Heart left ventricle (tissue), 16 donors: Measurements from ENCODE around the gene ARID3A. TPM values are rescaled to one million over a fixed set of nuclear protein-coding genes. Genes with fewer than 3 reads are reported as not detected.

Experiments
- ATAC-seq, 4 donors: fragments of 200-7000 bp; cut with Tn5 transposase; one replicate each; pipeline ENCODE4 v1.9.1; 2020 to 2022; ENCODE audit warnings: moderate library complexity in 4 of 4, mild to moderate bottlenecking in 3 of 4, moderate number of reproducible peaks in 1 of 4
- DNase-seq, 5 donors: peaks; one replicate each; pipeline ENCODE4 v3.0.0-alpha.2; 2020
- H3K27ac ChIP-seq, 12 donors: fragments of 200-600 bp; sonication (generic) in 4 of 12; one replicate each; pipeline versions ENCODE4 v1.5.0 to v1.8.0; 2016 to 2022; ENCODE audit warnings: mild to moderate bottlenecking in 2 of 12
- H3K27me3 ChIP-seq, 9 donors: fragments of 200-600 bp; sonication (generic) in 2 of 9; one replicate each; pipeline versions ENCODE4 v1.5.1 to v1.8.0; 2016 to 2022; ENCODE audit warnings: mild to moderate bottlenecking in 3 of 9
- H3K36me3 ChIP-seq, 9 donors: fragments of 200-600 bp; sonication (generic) in 2 of 9; one replicate each; pipeline versions ENCODE4 v1.5.0 to v1.8.0; 2018 to 2022; ENCODE audit warnings: mild to moderate bottlenecking in 2 of 9
- H3K4me1 ChIP-seq, 12 donors: fragments of 200-600 bp; sonication (generic) in 4 of 12; one replicate each; pipeline versions ENCODE4 v1.5.0 to v1.8.0; 2016 to 2022; ENCODE audit warnings: mild to moderate bottlenecking in 3 of 12
- H3K4me3 ChIP-seq, 12 donors: fragments of 200-600 bp; sonication (generic) in 4 of 12; one replicate each; pipeline versions ENCODE4 v1.5.0 to v1.8.0; 2017 to 2022; ENCODE audit warnings: mild to moderate bottlenecking in 9 of 12, moderate library complexity in 4 of 12
- H3K9me3 ChIP-seq, 12 donors: fragments of 200-600 bp; sonication (generic) in 4 of 12; one replicate each; pipeline versions ENCODE4 v1.5.0 to v1.8.0; 2016 to 2022; ENCODE audit warnings: mild to moderate bottlenecking in 1 of 12
- POLR2A ChIP-seq, 2 donors: fragments of 450-650 bp; IDR thresholded peaks; one replicate each; pipeline ENCODE4 v1.6.1; 2017; ENCODE audit warnings: antibody characterized with exemption in 2 of 2, mild to moderate bottlenecking in 2 of 2, moderate library complexity in 2 of 2
- WGBS, 4 donors: extraction: QIAGEN DNeasy Blood & Tissue Kit in 2 of 4; methylation state at CpG; one replicate each; pipeline versions ENCODE4 v1.1.5 to v1.1.7; 2013 to 2018; 5-methylcytosine and 5-hydroxymethylcytosine counted together
- intact Hi-C, 10 donors: fragments of 100-400 bp; cut with DNase I; formaldehyde crosslinking; loops; one replicate each; pipeline versions ENCODE4 v1.11.1 to v1.14.2; 2022
- polyA plus RNA-seq, 2 donors: library from polyadenylated mRNA; stranded (reverse); fragments of 200-250 nt; gene quantifications; one replicate each; pipeline ENCODE4 v1.2.3, GENCODE V29; 2013
- total RNA-seq, 9 donors: library from RNA; depleted of rRNA in 2 of 9; stranded (reverse); fragments of >200 nt in 2 of 9; fragmentation: NEBNext Ultra II Directional in 3 of 9; extraction: Animal tissue kit (Norgen Biotek cat#: 25700) in 3 of 9; gene quantifications; one replicate each; pipeline versions ENCODE4 v1.1.0 to v1.2.4, GENCODE V29; 2016 to 2023
- TF ChIP-seq, protein P1 (sequence below), 12 donors: fragments of 200-600 bp; sonication (generic) in 4 of 12; IDR thresholded peaks; one replicate each; pipeline versions ENCODE4 v1.5.0 to v1.8.0; 2018 to 2022; ENCODE audit warnings: antibody characterized with exemption in 12 of 12, mild to moderate bottlenecking in 5 of 12
- donor health status: ischemic (EF 13 %, LVEDD 7.1; RV severe dilation, severe dysfunction).
- donor health status: healthy with polysubstance abuse.
- donor health status: DM: no; HTN: yes; CAD: no.
- donor health status: DM: no; HTN: no; CAD: no.
- donor health status: ischemic (EF 25% LVEDD 6.9; RV normal size, moderate dysfunction).
- donor health status: ischemic (EF 25% LVEDD 5.7; RV mildly dilated, moderate dysfunction).
- donor health status: healthy.
- donor health status: DM: yes; HTN: yes; CAD: no.
- donor health status: ischemic (EF 35%, LVEDD 5.7; RV mildly dilated, moderate dysfunction).
- donor health status: nonischemic (EF 11% LVEDD 7.7; RV severe dilation, severe dysfunction).
- donor health status: DM: yes; HTN: yes; CAD: no.
- donor health status: PGD.
- donor health status: ischemic (EF 29% LVEDD 5.4; RV normal size, mild dysfunction).
- donor health status: nonischemic (EF 23%, LVEDD 6.1; RV moderate dilation, normal function).

Gene ARID3A
- total and polyA plus RNA-seq, 11 donors = 1.9 to 15.7 (median 5.8) TPM

DNA sequence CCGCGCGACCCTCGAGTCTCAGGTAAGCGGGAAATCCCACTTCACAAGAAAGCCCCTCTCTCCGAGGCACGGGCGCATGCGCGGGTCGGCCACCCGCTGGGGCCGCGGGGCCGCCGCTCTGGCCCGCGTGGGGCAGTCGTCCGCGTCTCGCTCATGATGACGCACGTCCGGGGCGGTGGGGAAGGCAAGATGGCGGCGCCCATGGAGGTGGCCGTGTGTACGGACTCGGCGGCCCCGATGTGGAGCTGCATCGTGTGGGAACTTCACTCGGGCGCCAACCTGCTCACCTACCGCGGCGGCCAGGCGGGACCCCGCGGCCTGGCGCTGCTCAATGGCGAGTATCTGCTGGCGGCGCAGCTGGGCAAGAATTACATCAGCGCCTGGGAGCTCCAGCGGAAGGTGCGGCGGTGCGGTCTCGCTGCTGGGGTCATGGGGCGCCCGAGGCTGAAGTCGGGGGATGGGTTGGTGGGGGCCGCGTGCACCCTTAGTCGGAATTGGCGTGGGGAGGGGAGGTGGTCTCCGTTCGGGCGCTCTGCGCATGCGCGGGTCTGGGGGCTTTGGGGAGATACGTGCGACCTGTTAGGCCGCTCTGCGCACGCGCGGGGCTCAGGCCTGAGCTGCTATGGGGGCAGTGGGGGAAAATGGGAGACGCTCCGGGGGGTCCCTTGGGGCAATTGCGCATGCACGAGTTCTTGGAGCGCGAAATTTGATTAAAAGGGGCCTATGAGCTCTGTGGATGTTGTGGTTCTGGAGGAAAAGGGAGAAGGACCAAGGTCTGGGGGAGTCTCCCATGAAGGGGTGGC lies 58.5 kb downstream of the ARID3A start, which contains the start of gene WDR18:
Gene WDR18 (plus strand): TSS at position 181 of the 803 bp plus-strand sequence. CDS start 9 bp downstream, at position 190.
- 0 to 1% (median 1%) methylated on average over 23 to 78 of the region's 78 CpGs for WGBS, 4 donors
- H3K36me3 ChIP-seq = peaks cover 0 to 29% (median 10%) of the 10 kb centered on the region in 9 donors
- H3K4me1 ChIP-seq = peaks cover 3 to 38% (median 19%) of the 10 kb centered on the region in 12 donors
- intact Hi-C loops = loop anchor here in 9 of 10 donors (1.0 to 10.0 kb wide), 8 partner anchors 36 to 217 kb away; partner anchors contain the start of genes CFD (in 2 of the 9), RNU6-2 (in 1 of the 9) and TMEM259 (in 1 of the 9)
- H3K9me3 ChIP-seq = no peaks in the 10 kb centered on the region
- peak within 1 kb of the TSS; percentile 80 to 100 (median 91) for H3K4me3 ChIP-seq
- peak; percentile 87 to 97 (median 96) for ATAC-seq
- H3K27ac ChIP-seq = peak within 1 kb of the TSS; percentile 67 to 92 (median 86)
- H3K27me3 ChIP-seq = no peaks in the 10 kb centered on the region
- peak in 1 of 2 donors; percentile 57 for TF ChIP-seq POLR2A (IDR thresholded peaks at IDR 0.05)
- TF ChIP-seq, protein P1, sequence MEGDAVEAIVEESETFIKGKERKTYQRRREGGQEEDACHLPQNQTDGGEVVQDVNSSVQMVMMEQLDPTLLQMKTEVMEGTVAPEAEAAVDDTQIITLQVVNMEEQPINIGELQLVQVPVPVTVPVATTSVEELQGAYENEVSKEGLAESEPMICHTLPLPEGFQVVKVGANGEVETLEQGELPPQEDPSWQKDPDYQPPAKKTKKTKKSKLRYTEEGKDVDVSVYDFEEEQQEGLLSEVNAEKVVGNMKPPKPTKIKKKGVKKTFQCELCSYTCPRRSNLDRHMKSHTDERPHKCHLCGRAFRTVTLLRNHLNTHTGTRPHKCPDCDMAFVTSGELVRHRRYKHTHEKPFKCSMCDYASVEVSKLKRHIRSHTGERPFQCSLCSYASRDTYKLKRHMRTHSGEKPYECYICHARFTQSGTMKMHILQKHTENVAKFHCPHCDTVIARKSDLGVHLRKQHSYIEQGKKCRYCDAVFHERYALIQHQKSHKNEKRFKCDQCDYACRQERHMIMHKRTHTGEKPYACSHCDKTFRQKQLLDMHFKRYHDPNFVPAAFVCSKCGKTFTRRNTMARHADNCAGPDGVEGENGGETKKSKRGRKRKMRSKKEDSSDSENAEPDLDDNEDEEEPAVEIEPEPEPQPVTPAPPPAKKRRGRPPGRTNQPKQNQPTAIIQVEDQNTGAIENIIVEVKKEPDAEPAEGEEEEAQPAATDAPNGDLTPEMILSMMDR (IDR thresholded peaks at IDR 0.05) = peak in 8 of 12 donors; percentile 11 to 50 (median 34)
- DNase-seq = peak; percentile 94 to 97 (median 94)

DNA sequence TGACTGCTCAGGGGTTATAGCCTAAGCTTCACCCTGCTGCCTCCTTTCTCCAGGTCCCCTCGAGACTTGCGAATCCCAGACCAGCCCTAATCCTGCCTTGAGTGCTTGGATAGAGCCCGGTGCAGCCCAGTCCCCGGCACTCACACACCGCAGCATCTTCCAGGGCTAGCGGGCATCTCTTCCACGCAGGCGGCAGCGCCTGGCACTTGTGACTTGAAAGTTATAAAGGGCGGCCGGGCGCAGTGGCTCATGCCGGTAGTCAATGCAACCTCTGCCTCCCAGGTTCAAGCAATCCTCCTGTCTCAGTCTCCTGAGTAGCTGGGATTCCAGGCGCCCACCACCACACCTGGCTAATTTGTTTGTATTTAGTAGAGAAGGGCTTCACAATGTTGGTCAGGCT lies 60.2 kb downstream of the ARID3A start:
- TF ChIP-seq, protein P1 (IDR thresholded peaks at IDR 0.05) = no peak
- TF ChIP-seq POLR2A (IDR thresholded peaks at IDR 0.05) = no peak
- no peak overlapping the region for H3K27ac ChIP-seq
- H3K4me1 ChIP-seq = peaks cover 3 to 30% (median 19%) of the 10 kb centered on the region in 12 donors
- 91 to 93% (median 92%) methylated on average over 11 to 14 of the region's 14 CpGs for WGBS, 4 donors
- H3K9me3 ChIP-seq = no peaks in the 10 kb centered on the region
- DNase-seq (no peak), ATAC-seq (no peak)
- intact Hi-C loops = loop anchor here in 3 of 10 donors (5.0 to 10.0 kb wide), 3 partner anchors 121 to 214 kb away; no protein-coding TSS in a partner anchor
- no peaks in the 10 kb centered on the region for H3K27me3 ChIP-seq
- H3K36me3 ChIP-seq = peaks cover 0 to 44% (median 19%) of the 10 kb centered on the region in 9 donors
- H3K4me3 ChIP-seq = no peak overlapping the region

DNA sequence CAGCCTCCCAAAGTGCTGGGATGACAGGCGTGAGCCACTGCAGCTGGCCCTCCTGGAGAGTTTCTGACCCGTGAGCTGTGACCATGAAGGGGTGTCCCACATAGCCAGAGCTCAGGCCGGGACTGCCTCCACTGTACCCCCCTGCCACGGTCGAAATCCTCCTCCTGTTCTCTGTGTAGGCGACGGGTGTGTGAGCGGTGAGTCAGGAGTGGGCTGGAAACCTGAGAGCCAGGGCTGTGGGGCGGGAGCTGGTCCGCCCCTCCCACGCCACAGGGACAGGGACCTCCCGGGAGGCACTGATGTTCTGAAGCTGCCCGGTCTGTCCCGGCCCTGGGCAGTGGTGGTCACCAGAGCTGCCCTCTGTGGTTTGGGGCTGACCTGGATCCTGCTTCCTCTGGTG lies 62.2 kb downstream of the ARID3A start:
- intact Hi-C loops = loop anchor here in 3 of 10 donors (5.0 to 10.0 kb wide), 3 partner anchors 123 to 216 kb away; no protein-coding TSS in a partner anchor
- 82 to 86% (median 82%) methylated on average over 10 to 14 of the region's 14 CpGs for WGBS, 4 donors
- no peak for TF ChIP-seq POLR2A (IDR thresholded peaks at IDR 0.05)
- TF ChIP-seq, protein P1 (IDR thresholded peaks at IDR 0.05) = no peak
- Histone ChIP-seq H3K36me3 (peaks cover 0 to 57% (median 19%) of the 10 kb centered on the region in 9 donors), H3K4me1 (peaks cover 0 to 22% (median 14%) of the 10 kb centered on the region in 12 donors), H3K27me3 (no peaks in the 10 kb centered on the region), H3K27ac (no peak overlapping the region), H3K4me3 (no peak overlapping the region), H3K9me3 (no peaks in the 10 kb centered on the region)
- ATAC-seq (no peak), DNase-seq (no peak)

DNA sequence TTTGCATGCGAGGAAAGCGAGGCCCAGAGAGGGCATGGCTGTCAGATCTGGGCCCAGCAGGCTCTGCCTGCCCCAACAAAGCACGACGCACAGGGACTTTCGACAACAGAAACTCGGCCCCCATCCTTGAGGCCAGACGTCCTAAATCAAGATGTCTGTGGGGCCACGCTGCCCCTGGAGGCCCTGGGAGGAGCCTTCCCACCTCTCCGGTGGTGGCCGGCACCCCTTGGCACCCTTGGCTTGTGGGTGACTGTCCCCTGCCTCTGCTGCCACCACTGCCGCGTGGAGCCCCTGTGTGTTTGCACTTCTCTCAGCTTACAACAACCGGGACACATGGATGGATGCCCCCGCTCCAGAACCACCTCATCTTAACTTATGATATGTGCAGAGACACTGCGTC lies 62.7 kb downstream of the ARID3A start:
- no peak for ATAC-seq
- H3K4me1 ChIP-seq = peaks cover 0 to 17% (median 11%) of the 10 kb centered on the region in 12 donors
- H3K36me3 ChIP-seq = peaks cover 0 to 61% (median 19%) of the 10 kb centered on the region in 9 donors
- WGBS, 4 donors = 88 to 90% (median 89%) methylated on average over 11 to 15 of the region's 15 CpGs
- intact Hi-C loops = loop anchor here in 3 of 10 donors (5.0 to 10.0 kb wide), 3 partner anchors 124 to 216 kb away; no protein-coding TSS in a partner anchor
- no peak for TF ChIP-seq POLR2A (IDR thresholded peaks at IDR 0.05)
- TF ChIP-seq, protein P1 (IDR thresholded peaks at IDR 0.05) = no peak
- no peaks in the 10 kb centered on the region for H3K27me3 ChIP-seq
- H3K4me3 ChIP-seq = no peak overlapping the region
- no peak for DNase-seq
- H3K27ac ChIP-seq = no peak overlapping the region
- no peaks in the 10 kb centered on the region for H3K9me3 ChIP-seq
